Activated CD8-positive, alpha-beta memory T cell treated with anti-CD3 and anti-CD28 coated beads, Interleukin-2, amount 50 U/mL, for 1 hour (primary cell): ENCODE data around the gene SLC25A52.
"Not testable (repeated sequence)": the region's sequence is repeated elsewhere in the genome, so short reads cannot be mapped to it uniquely, and the experiment has no call there.

Source experiments
- DNase-seq: peaks from one replicate; pipeline ENCODE4 v3.0.0-alpha.2; 2020; ENCODE audit errors: extremely low read depth

Gene SLC25A52

DNA sequence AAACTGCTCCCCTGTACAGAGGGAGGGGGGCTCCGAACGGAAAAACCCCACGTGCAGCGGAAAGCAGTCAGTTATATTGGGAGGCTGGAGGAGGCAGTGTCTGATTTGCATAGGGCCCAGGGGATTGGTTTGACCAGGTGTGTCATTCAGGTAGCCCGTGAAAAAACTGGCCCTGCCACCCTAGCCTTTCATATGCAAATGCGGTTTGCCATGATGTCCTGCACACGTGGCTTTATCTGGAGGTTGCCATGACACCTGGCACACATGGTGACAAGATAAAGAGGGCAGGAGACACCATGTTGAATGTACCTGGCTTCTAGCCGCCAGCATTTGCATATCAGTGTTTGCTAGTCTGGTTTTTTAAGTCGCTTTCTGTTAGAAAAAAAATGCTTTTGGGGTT is 20.5 kb downstream of the SLC25A52 start:
- DNase-seq, result no peak

DNA sequence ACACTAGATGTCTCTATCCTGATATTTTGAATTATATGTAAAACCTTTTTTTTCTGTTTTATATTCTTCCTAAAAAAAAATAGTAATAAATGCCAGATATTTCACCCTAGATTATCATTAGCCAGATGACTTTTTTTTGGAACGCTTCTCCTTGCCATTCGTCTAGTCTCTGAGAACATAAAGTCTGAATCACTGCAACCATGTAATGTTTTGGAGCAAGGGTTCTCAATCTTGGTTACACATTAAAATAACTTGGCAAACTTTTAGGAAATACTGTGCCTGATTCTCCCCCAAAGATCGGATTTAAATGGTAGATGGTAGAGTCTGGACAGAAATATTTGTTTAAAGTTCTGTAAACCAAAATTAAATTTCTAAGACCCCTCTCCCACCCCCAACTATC is 21.0 kb downstream of the SLC25A52 start:
- DNase-seq, result no peak

DNA sequence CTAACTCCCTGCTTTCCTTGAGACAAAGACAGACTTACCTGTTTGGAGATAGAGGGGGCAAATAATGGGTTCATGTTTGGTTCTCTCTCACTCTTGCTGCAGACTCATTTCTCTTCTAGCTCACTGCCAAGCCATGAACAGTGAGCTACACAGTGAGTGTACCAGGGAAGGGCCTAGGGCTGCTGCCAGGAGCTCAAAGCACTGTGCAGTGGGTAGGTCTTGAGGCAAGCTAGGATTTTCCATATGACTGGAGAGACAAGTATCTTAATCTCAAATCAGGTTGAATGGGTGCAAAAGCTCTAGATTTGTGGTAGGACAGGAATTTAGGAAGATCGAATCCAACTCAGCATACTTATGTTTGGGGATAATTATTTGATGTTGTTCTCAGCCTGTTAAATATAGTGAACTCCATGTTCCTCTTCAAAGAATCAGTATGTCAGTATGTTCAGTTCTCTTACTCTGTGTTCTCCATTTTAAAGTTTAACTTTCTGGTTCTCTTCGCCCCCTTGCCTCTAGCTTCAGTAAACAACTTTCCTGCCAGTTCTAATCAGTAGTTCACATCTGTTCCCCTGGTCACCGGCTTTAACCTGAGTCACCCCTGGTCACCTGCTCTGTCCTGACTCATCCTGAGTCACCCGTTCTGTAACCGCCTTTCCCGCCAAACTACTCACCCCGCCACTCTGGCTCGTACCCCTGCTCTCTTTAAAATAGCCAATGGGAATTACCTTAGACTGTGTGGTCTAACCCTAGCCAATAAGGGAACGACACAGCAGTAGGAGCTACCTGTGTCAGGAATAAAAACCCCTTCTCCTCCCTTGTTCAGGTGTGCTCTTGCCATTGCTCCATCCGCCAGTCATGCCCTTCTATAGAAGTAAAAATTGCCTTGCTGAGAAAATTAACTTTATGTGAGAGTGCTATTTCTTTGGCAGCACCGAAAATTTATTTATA is 21.9 kb downstream of the SLC25A52 start:
- DNase-seq, result no peak

DNA sequence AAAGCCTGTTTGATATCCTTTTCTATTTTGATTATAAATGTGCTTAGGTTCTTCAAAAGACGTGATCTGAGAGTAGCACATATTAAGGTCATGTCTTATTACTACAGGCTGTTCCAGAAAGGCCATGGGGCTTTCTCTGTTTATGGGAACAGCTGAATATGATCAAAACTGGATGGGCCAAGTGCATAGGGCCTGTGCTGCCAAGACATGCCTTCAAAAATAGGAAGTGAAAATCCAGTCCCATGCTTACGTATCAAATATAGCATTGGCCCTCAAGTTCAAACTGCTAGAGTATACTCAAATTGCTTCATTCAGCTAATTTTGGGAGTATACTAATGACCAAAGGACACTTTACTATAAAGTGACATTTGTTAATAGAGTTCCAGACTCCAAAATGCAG is 24.1 kb downstream of the SLC25A52 start:
- no peak for DNase-seq

DNA sequence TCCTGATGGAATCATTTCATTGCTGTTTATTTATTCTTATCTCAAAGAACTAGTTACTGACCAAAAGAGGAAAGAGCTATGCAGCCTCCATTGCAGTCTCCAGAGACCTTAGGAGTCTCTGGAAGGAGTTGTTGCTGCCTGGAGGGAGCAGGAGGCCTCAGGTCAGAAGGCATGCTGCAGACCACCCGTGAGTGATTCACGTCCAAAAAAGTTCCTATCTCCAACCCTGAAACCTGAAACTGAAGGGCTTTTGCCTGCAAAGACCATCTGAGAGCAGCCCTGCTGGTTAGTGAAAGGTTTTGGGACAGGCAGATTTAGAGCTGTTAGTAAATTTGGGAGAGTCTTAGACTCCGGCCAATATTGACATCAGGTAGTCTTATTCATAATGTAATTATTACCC is 29.1 kb downstream of the SLC25A52 start:
- DNase-seq, result no peak

DNA sequence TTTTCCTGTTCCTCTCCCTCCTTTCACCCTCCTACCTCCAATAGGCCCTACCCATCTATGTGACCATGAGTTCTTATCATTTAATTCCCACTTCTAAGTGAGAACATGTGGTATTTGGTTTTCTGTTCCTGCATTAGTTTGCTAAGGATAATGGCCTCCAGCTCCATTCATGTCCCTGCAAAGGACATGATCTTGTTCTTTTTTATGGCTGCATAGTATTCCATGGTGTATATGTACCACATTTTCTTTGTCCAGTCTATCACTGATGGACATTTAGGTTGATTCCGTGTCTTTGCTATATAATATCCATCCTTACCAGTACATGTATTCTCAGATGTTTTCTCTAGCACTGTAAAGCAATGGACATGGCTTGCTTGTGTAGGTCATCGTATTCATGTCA is 31.5 kb downstream of the SLC25A52 start:
- not testable (repeated sequence) for DNase-seq

DNA sequence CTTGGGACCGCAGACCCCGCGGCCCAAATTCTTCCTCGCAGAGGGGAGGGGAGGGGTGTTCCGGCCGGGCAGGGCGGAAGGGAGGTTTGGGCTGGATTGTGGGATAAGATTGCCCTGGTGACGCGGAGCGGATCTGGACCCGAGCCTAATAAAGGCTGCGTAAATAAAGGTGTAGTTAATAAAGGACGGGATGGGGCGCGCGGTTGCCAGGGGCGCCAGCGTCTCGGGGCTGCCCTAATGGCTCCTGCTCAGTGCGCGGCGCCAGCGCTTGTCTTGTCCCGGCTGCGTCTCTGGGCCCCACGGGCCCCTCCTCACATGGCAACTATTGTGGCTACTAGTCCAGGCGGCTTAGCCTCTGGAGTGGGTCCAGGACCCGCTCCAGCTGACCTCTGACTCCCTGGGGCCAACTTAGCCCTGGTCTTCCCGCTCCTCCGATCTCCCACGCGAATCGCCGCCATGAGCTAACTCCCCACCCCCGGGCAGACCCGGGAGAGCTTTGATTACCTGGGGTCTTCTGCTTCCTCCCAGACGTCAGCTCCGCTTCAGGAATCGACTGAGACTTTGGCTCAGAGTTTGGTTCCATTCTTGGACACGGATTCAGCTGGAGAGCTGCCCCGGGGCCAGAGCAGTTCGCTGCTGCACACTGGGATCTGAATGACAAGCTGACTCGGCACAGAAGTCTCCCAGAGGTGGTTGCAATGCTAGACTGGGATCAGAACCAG is 36.5 kb downstream of the SLC25A52 start:
- DNase-seq, result no peak

GRCh38 chr18:31723639-31723989 is 37.1 kb downstream of the SLC25A52 start:
- DNase-seq, result no peak

DNA sequence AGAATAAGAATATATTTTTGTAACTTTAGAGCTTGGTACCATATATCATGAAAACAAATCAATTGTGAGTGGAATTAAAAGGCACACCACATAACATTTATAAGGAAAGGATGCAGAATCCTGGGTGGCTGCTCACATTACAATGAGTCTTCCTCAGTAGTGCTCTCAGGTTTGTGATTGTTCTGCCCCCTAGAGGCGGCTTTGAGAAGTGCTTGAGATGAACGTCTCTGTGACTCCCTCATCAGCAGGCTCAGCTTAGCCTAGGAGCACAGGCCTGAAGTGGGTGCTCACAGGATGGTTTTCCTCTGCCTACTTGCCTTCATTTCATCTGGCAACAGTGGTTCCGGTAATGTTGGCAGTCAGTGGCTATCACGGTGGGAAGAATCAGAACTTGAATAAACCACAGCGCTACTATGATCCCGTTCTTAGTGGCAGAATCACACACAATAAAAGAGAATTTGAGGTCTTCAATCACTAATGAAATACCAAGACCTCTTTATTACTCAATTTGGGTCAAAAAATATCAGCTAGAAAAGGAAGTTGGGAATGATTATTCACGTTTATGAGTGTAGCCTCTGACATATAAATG is 38.2 kb downstream of the SLC25A52 start:
- no peak for DNase-seq

DNA sequence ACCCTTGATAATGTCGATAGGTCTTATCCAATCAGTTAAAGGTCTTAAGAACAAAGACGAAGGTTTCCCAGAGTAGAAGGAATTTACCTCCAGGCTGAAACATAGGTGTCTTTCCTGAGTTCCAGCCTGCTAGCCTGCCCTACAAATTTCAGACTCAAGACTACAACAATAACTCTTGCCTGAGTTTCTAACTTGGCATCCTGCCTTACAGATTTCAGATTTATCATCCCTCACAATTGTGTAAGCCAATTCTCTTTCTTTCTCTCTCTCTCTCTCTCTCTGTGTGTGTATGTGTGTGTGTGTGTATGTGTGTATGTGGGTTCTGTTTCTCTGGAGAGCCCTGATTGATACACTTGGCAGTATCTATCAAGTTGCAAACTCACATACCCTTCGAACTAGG is 39.1 kb downstream of the SLC25A52 start:
- DNase-seq, result no peak

- DNase-seq, result no peak
Measured at GRCh38 chr18:31720867-31721266, 39.8 kb downstream of the SLC25A52 start.

- no peak for DNase-seq
Measured at GRCh38 chr18:31719363-31720006, 41.2 kb downstream of the SLC25A52 start.

GRCh38 chr18:31718386-31718785 is 42.3 kb downstream of the SLC25A52 start:
- no peak for DNase-seq

DNA sequence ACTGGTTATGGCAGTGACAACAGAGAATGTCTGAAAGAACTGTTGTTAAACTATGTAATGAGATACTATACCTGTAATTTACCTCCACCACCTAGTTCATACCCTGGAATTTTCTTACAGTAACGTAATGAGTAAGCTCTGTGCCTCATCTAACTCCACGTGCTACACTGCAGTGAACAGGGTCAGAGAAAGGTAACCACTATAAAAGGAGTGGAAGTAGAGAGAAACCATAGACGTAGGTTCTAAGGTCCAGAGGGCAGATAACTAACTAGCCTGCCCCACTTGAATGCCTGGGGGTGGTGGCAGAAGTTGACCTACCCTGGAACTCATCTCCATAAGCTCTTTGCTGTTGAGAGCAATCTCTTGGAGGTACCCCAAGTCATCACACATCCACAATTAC is 44.3 kb downstream of the SLC25A52 start:
- DNase-seq, result no peak

GRCh38 chr18:31711365-31712172 is 49.1 kb downstream of the SLC25A52 start:
- DNase-seq, result no peak

DNA sequence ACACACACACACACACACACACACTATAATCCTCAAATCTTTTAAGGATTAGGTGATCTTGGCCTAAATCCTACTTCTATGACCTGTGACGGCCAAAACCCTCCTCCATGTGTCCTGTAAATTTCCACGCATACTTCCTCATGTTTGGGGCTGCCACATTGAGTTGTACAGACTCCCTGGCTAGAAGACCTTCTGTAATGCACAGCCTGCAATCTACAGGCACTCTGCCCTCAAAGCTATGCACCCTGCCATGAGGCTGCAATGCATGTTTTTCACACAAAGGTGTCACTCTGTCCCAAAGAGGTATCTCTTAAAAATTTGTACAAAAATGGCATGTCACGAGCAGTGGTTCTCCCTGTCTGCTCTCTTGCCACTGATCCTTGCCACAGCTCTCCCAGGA is 49.9 kb downstream of the SLC25A52 start:
- no peak for DNase-seq
